ENCODE measurements around the gene P3H3. TPM values are rescaled to one million over a fixed set of nuclear protein-coding genes. Genes with fewer than 3 reads are reported as not detected.

Gene P3H3
- total and polyA plus RNA-seq, 2 experiments from 2014 or later, result 16.4 to 38.2 TPM

- TF ChIP-seq ZNF462 (CRISPR knock-in tag; IDR thresholded peaks at IDR 0.05) (no peak), EZH2phosphoT487 (IDR thresholded peaks at IDR 0.05; ENCODE audit: unreplicated experiment) (no peak)
Measured at GRCh38 chr12:6830286-6830890, 2.2 kb downstream of the P3H3 start (continued).

- Histone ChIP-seq H3K79me2 (replicated peaks; ENCODE audit: insufficient read depth) (peaks cover 9% of the 10 kb centered on the region), H3K27me3 (ENCODE audit: insufficient read depth) (peaks cover 10% of the 10 kb centered on the region; the same call in 1 of the 2 replicates), H3K4me2 (no peak overlapping the region), H3K27ac (ENCODE audit: low read depth) (no peak overlapping the region), H3K9me2 (ENCODE audit: insufficient read depth) (no peaks in the 10 kb centered on the region), H3K4me1 (ENCODE audit: insufficient read depth) (peaks cover 18% of the 10 kb centered on the region), H3F3A (replicated peaks; ENCODE audit: low read depth) (peaks cover 29% of the 10 kb centered on the region), H3K4me3 (no peak overlapping the region), H4K20me1 (replicated peaks; ENCODE audit: insufficient read depth) (peaks cover 3% of the 10 kb centered on the region; the same call in 1 of the 2 replicates), H2AFZ (no peak overlapping the region), H3K36me3 (ENCODE audit: insufficient read depth) (peaks cover 3% of the 10 kb centered on the region; the same call in 1 of the 2 replicates)
- no peak overlapping the region for H3K27ac Mint-ChIP-seq
- H3K27me3 Mint-ChIP-seq (ENCODE audit: insufficient read depth, low read depth, poor library complexity), result peaks cover 23% of the 10 kb centered on the region
- no peaks in the 10 kb centered on the region for H3K9me3 Mint-ChIP-seq
- peaks cover 53% of the 10 kb centered on the region for H3K36me3 Mint-ChIP-seq (ENCODE audit: low read depth)
- peaks cover 32% of the 10 kb centered on the region for H3K4me1 Mint-ChIP-seq
- H3K4me3 Mint-ChIP-seq, result peak overlapping the region; percentile 42; the same call in 1 of the 3 replicates
- ATAC-seq (no peak), DNase-seq (ENCODE audit: low spot score) (no peak)
- TF ChIP-seq POLR2AphosphoS5 (IDR thresholded peaks at IDR 0.05; ENCODE audit: low read depth) (no peak), EZH2phosphoT487 (IDR thresholded peaks at IDR 0.05; ENCODE audit: unreplicated experiment) (no peak), CTCF (conservative IDR thresholded peaks at IDR 0.05; ENCODE audit: low read depth in 2 of 2) (no peak), JUNB (IDR thresholded peaks at IDR 0.05; ENCODE audit: unreplicated experiment) (no peak), CREB1 (CRISPR knock-in tag; IDR thresholded peaks at IDR 0.05; ENCODE audit: low read depth) (no peak), ZNF114 (CRISPR knock-in tag; IDR thresholded peaks at IDR 0.05) (no peak), ZNF331 (CRISPR knock-in tag; IDR thresholded peaks at IDR 0.05; ENCODE audit: low read depth) (no peak), REST (IDR thresholded peaks at IDR 0.05; ENCODE audit: unreplicated experiment) (no peak), STAT1 (IDR thresholded peaks at IDR 0.05; ENCODE audit: unreplicated experiment) (no peak), NANOG (IDR thresholded peaks at IDR 0.05; ENCODE audit: borderline replicate concordance) (no peak), EZH2 (IDR thresholded peaks at IDR 0.05; ENCODE audit: low read depth, unreplicated experiment) (no peak), ETS1 (IDR thresholded peaks at IDR 0.05) (no peak)
Measured at GRCh38 chr12:6830999-6831398, 2.8 kb downstream of the P3H3 start.
